Stimulated activated CD8-positive, alpha-beta memory T cell treated with anti-CD3 and anti-CD28 coated beads, Interleukin-15, amount 100 ng/mL, for 48 hours (primary cell): ENCODE data around the gene ZSWIM7.
A peak's percentile ranks its signal among the peaks of the same experiment; 100 is the strongest.
"Not testable (repeated sequence)": the region's sequence is repeated elsewhere in the genome, so short reads cannot be mapped to it uniquely, and the experiment has no call there.

Source experiments
- DNase-seq, 2 donors: peaks; one replicate each; pipeline ENCODE4 v3.0.0-alpha.2; 2020; ENCODE audit warnings: low read depth in 2 of 2

The ZSWIM7 gene

DNA sequence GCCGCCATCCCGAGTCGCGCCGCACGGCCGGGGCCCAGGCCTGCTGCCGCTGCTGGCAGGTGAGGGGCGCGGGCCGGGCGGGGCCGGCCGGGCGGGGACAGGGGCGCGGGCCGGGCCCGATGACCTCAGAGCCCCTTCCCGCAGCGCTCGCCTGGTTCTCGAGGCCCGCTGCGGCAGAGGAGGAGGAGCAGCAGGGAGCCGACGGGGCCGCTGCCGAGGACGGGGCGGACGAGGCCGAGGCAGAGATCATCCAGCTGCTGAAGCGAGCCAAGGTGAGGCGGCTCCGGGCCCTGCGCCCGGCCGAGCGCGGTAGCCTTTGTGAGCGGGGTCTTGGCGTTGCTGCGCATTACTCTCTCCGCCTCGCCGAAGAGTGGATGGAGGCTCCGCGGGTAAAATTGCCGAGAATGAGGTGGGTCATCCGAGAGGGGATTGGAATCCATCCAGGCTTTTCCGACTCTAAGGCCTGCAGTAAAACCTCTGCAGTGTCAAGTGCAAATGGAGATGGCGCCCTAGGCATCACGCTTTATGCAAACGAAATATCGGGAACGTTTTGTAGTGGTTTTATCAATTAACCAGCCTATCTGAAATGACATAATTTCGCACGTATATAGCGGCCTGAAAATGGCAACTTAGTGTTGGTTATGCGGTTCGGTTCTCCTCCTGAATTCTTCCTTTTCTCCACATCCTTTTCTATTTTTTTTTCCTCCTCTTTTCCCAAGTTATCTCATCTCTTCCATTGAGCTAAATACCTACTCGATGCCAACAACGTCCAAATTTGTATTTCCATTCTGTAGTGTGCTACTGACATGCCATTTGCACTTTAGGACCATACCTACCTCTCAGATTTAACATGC lies 697 bp upstream of the ZSWIM7 start:
- peak in 1 of 2 donors; percentile 4 for DNase-seq

DNA sequence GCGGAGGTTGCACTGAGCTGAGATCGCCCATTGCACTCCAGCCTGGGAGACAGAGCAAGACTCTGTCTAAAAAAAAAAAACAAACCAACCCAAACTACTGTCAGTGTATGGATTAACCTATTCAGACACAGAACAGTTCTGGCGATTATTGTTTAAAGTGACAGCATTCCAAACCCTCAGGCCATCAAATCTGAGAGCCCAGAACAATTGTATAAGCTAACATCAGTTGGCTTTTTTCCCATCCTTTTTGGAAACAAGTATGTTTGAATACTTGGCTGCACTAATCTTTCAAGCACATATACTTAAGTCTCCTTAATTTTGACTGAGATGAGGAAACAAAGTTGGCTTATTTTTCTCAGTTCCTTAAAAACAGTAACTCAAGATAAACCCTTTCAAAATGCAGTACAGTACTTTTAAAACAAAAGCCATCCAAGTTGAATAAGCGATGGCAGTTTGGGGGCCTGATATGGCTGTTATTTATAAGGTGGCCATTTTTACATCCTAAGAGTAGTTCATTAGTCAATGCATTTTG lies 1.4 kb downstream of the ZSWIM7 start:
- DNase-seq = no peak

DNA sequence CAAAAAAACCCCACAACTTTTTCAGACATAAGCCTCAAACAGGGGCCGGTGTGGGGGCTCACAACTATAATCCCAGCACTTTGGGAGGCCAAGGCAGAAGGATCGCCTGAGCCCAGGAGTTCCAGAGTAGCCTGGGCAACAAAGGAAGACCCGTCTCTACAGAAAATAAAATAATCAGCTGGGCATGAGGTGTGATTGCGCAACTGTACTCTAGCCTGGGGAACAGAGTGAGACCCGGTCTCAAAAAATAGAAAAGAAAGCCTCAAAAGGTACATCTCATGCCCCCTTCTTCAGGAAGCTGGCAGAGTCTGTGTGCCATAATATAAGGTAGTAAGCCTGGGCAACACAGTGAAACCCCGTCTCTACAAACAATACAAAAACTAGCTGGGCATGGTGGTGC lies 3.2 kb downstream of the ZSWIM7 start:
- no peak for DNase-seq

DNA sequence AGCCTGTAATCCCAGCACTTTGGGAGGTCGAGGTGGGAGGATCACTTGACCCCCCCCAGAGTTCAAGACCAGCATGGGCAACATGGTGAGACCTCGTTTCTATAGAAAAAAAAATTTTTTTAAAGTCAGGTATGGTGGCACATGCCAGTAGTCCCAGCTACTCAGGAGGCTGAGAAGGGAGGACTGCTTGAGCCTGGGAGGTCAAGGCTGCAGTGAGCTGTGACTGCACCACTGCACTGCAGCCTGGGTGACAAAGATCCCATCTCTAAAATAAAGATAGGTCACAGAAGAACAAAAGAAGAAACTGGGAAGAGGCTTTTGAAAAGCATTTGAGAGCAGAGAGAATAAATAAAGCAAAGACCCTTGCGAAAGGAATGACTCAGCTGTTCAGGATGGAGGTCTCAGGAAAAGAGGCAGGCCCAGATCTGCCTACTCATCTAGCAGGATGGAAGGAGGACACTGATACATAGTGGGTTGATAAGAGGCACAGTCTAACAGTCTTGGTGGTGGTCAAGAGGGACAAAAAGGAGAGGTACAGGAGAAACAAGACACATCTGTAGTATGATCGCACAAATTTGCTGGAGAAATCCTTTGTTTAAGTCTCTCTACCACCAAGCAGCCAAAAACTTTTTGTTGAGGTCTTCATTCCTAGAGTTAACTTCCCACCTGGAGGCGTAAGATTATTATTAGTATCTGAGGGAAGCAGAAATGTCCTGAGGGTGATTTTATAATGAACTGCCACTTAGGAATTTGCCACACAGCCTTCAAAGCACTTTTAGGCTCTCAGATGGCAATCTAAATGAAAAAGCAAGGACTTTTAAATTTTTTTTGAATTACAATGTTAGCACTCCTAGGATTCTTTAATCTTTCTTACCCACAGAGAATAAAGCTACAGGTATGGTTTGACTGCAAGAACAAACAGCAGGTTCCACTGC lies 17.6 kb downstream of the ZSWIM7 start:
- DNase-seq = no peak

DNA sequence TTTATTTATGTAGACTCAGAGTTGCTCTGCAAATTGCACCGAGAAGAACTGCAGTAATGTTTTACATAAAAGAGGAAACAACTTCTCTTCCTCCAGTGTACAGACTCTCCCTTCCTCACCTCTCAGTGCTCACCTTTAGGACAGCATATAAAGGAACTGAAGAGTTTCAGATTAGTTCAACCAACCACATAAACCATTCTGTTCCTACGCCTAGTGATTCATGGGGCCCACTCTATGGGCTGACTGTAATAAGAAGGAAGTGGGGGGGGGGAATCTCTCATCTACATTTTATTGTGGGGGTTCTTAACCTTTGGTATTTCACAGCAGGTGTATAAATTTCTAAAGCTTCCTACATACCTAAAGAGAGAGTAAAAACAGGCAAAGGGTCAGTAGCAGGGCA lies 18.3 kb downstream of the ZSWIM7 start:
- peak; percentile 5 to 15 for DNase-seq

DNA sequence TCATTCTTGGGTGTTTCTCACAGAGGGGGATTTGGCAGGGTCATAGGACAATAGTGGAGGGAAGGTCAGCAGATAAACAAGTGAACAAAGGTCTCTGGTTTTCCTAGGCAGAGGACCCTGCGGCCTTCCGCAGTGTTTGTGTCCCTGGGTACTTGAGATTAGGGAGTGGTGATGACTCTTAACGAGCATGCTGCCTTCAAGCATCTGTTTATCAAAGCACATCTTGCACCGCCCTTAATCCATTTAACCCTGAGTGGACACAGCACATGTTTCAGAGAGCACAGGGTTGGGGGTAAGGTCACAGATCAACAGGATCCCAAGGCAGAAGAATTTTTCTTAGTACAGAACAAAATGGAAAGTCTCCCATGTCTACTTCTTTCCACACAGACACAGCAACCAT lies 20.5 kb downstream of the ZSWIM7 start:
- DNase-seq = not testable (repeated sequence)

DNA sequence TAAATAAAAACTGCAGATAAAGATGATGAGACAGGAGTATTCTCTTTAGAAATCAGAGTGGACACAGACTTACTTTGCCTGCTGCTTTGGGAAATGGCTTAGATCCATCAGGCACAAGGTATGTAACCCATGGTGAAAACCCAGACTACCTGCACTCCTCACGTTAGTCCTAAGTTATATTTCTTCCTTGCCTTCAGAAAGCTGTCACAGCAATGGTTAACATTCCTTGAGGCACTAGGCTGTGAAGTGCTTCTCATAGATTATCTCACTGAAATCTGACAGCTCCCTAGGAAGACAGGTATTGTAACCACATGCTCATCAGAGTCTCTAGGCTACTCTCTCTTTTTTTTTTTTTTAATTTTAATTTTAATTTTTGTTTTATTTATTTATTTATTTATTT lies 20.9 kb downstream of the ZSWIM7 start:
- no peak for DNase-seq

DNA sequence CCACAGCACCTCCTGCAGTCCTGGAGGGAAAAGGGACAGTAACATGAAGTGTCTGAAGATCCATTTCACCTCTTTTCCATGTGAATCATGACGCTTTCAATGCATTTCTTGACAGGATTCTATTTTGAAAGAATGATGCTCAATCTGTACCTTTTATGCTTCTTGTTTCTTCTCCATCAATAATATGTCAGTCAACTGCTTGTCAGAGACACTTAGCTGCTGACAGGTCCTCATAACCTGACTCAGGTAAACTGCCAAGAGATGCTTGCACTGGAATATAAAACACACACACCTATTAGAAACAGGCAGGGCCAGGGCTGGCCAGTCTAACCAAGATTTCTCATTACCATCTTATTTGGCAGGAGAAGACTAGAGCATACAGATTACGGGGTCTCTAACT lies 21.6 kb downstream of the ZSWIM7 start:
- DNase-seq = no peak

DNA sequence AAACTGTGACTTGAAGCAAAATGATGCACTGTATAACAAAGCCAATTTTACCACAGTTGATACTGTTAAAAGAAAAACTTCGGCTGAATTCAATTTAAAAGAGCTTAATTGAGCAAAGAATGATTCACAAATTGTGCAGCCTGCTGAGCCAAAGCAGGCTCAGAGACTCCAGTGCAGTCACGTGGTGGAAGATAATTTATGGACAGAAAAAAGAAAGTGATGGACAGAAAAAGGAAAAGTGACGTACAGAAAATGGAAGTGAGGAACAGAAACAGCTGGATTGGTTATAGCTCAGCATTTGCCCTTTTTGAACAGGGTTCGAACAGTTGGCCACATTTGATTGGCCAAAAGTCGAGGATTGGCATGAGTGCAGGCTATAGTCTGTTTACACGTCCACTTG lies 25.7 kb downstream of the ZSWIM7 start:
- no peak for DNase-seq

DNA sequence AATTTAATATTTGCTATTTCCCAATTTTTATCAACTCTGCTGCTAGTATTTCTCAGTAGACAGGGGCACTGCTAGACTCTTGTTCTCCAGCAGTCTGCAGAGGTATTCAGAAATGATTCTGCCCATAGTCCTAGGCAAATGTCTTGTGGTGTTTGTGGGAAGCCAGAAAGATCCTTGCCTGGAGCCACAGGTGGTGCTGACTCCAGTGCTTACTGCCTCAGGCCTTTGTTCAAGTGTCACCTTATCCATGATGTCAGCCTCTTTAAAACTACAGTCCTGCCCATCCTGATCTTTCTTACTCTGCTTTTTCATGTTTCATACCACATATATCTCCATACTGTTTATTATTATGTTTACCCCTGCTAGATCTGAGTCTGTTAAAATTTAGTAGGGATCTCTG lies 26.5 kb downstream of the ZSWIM7 start:
- no peak for DNase-seq

DNA sequence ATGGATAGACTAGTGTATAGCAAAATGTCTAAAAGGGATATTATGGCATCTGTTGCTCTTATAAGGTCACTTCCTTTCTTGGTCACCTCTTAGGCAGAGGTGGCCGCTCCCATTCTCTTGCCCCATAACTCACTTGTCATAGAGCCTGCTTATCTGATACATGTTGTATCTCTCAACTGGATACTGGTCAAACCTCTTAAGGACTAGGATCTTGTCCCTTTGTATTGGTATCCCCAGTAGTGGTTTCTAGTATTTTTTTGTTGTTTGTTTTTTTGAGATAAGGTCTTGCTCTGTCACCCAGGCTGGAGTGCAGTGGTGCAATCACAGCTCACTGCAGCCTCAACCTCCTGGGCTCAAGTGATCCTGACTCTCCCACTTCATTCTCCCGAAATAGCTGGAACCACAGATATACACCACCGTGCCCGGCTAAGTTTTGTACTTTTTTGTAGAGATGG lies 27.0 kb downstream of the ZSWIM7 start:
- DNase-seq = no peak

DNA sequence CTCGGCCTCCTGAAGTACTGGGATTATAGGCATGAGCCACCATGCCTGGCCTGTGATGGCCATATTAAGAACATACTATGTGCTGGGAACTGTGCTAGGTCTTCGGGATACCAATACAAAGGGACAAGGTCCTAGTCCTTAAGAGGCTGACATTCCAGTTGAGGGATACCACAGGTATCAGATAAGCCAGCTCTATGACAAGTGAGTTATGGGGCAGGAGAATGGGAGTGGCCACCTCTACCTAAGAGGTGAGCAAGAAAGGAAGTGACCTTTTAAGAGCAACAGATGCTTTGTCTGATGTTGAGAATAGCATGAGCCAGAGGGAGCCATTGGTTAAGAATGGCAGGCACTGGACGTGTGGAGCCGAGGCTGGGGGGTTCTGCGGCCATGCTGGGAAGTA lies 27.6 kb downstream of the ZSWIM7 start:
- no peak for DNase-seq

DNA sequence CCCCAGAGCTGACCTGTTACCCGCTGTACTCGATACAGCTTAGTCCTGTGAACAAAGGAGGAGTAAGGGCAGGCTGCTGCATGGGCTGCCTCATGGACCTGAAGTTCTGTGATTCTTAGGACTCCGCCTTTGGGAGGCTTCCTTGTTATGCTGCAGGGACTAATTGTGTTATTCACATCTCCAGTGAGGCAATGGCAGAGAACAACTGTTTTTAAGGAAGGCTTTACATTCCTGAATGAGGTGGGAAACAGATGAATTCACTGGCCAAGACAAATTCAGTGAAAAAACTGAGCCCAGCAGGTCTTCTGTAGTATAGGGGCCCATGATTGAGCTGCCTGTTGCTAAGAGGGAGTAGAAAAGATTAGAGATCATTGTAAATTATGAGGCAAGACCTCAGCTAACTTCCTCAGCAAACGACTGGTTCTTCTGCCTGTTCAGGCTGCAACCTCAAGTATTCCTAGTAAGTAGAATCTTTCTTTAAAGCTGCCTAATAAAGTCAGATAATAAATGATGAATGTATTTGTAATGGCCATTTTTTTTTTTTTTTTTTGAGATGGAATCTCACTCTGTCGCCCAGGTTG lies 28.3 kb downstream of the ZSWIM7 start:
- no peak for DNase-seq

DNA sequence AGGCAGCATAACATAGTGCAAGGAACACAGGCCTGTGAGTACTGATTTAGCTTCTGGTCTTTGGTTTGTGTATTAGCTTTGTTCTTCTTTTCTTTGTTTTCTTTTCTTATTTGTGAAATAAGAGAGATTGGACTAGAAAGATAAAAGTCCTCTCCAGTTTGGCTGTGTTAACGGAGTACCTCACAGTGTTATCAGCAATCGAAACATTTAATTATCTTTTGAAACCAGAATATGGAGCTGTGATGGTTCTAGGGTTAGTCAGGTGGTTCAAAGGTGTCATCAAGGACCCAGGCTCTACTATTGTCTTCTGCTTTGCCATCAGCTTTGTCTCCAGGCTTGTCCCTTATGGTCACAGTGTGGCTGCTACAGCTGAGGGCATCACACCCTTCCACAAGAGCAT lies 29.0 kb downstream of the ZSWIM7 start:
- no peak for DNase-seq

DNA sequence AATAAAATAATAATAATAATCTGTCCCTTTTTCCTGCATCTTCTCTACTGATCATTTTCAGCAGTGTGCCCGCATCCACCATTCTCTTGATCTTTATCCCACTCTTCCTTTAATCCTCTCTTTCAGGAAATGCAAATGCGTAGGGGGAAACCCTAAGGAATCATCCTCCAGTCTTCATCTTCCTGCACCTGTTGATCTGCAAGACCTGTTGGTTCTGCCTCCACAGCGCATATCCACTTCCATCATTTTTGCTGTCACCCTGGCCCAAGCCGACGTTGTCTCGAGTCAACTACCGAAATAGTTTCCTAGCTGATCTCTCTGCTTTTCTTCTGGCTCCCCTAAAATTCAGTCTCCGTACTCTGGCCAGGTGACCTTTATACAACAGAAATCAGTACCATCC lies 30.0 kb downstream of the ZSWIM7 start:
- DNase-seq = no peak

DNA sequence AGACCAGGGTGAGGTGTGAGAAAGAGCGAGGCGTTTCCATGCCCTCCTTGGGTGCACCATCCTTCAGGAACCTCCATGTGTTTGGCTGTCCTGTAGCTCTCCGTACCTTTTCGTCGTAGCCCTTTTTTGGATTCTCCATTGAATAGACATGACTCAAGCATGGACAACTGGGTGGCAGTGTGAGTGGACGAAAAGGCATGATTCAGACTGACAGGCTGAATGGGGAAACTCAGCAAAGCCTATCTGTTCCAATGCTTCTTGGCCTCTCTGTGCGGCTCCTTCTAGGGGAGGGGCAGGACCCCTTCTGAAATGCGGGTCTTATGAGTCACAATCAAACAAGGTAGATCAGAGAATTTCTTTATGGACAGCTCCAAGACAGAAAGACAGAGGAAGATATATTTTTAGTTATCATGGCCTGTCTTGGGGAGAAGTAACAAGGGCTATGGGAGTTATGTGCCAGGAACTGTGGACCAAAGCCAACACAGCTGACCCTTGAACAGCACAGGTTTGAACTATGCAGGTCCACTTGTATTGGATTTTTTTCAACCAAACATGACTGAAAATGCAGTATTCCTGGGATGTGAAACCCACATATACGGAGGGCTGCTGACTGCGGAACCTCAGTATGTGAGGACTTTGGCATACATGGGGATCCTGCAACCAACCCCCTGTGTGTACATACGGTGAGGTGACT lies 31.7 kb downstream of the ZSWIM7 start:
- DNase-seq = no peak

DNA sequence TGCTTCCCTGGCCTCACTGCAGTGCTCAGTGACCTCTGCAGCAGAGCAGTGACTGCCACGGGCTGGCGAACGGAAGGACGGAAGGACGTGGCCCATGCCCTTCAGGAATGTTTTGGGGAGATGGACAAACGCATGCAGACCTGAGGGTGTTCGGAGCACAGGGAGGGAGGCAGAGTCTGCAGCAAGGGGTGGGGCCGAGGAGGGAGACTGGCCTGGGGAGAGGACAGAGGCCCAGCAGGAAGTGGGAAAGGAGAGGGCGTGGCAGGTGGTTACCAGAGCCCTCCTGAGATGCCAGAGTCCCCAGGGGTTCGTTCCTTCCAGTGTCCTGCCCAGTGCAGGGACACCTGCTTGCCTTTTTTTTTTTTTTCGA lies 32.6 kb downstream of the ZSWIM7 start:
- no peak for DNase-seq

DNA sequence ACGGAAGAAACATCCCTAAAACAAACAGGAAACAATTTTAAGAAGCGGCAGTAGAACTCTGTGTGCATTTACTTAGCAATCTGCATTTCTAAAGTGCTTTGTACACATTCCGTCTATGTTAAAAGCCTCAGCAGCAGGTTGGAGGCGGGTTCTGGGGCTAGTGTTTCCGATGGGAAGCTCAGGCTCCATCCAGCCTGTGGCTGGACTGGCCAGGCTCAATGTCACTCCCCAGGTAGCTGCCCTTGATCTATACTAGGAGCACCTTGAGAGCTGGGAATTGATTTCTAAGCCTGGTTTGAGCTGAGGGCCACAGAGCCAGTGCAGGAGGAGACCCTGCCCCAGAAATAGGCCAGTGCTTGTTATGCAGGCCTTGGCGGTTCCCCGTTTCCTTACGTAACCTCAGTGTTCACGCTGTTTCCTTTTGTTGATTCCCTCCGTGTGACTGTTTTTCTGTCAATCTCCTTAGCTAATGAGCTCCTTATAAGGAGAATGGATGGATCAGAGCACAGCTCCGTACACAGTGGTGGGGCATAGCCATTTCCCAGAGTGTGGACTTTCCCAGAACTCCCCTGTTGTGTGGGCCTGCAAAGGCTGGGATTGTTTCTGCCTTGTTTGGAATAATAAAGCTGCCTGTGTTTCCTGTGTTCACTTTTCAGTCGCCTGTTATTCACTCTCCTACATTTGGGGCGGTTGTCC lies 33.2 kb downstream of the ZSWIM7 start:
- no peak for DNase-seq

DNA sequence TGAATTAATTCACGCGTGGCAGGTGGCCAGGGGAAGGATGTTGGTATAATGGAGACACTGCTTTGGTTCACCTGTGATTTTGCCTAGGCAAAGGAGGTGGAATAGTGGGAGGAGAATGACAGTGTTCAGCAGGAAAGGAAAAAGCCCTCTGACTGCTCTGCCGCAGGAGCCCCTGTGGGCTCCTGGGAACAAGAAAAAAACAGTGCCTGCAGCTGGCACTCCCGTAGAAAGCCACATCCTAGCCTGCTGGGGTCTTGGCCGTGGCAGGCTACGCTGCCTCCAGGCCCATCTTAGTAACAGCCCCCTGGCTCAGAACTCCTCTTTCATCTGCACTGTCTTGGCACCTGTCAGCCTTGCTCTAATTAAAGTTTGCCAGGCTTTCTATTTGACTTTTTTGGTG lies 34.0 kb downstream of the ZSWIM7 start:
- no peak for DNase-seq

DNA sequence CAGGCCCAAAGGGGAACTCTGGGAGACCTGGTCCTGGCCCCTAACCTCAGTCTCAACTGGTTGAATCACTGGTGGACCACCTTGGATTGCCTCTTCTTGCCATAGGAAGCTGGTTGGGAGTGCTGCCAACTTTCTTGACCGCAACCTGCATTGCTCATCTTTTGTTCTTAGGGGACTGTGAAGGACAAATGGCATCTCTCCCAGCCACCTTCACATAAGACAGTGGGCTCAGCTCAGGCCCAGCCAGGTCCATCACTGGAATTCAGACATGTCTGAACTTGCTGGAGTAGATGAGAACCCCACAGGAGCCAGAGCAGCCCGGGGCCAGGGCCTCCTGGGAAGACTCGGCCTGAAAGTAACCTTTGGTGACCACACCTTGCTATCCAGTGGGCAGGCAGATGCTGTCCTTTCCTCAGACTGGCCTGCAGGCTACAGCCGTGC lies 35.8 kb downstream of the ZSWIM7 start:
- no peak for DNase-seq

DNA sequence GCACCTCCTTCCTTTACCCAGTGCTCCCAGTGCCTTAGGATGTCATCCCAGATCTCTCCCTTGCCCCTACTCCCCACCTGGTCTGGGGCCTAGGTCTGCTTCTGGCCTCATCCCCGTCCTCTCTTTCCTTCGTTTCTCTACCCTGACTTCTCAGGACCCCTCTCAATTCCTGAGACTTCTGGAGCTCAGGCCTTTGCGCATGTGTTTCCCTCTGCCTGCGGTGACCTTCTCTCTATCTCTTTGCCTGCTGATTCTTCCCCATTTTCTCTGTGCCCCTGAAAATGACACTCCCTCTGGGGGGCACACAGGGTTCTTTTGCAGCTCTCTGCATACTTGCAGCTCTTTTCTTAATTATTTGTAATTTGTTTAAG lies 41.0 kb downstream of the ZSWIM7 start:
- DNase-seq = no peak
